Spleen (tissue), 7 donors: ENCODE measurements around the gene CFHR5.

Experiments
- CTCF ChIP-seq, 11 experiments: fragments of 200-600 bp in 7 of 11; fragments of 450-650 bp in 4 of 11; sonication (generic) in 4 of 11; IDR thresholded peaks in 8 of 11; conservative IDR thresholded peaks in 3 of 11; 1 replicate in 7 of 11; 2 replicates in 4 of 11; pipeline versions ENCODE4 v1.4.0 to v1.8.0; 2016 to 2021; ENCODE audit warnings: antibody characterized with exemption in 11 of 11, inconsistent platforms in 4 of 11, mild to moderate bottlenecking in 1 of 11
- POLR2A ChIP-seq, 3 donors: fragments of 450-650 bp; IDR thresholded peaks; one replicate each; pipeline ENCODE4 v1.5.1; 2017; ENCODE audit warnings: antibody characterized with exemption in 3 of 3, mild to moderate bottlenecking in 1 of 3
- donor health status: DM: no; HTN: no; CAD: no; lungs with moderate emphysema.
- donor health status: DM: no; HTN: no; CAD: no.
- donor health status: DM: no; HTN: no; CAD: no.

- TF ChIP-seq CTCF (IDR thresholded peaks at IDR 0.05 in 8 of 11, conservative IDR thresholded peaks at IDR 0.05 in 3 of 11) = no peak
- no peak for TF ChIP-seq POLR2A (IDR thresholded peaks at IDR 0.05)
These were observed 16.5 kb upstream of the CFHR5 start for GRCh38 chr1:196960854-196961253.
